Coronary artery (tissue), 2 donors: Measurements from ENCODE around the gene FAM3D.
"Not testable (repeated sequence)": the region's sequence is repeated elsewhere in the genome, so short reads cannot be mapped to it uniquely, and the experiment has no call there.

ENCODE experiments used
- DNase-seq: peaks from one replicate; pipeline ENCODE4 v3.0.0-alpha.2; 2017; ENCODE audit warnings: low spot score
- H3K27ac ChIP-seq, 2 donors: fragments of 200-600 bp; sonication (generic); one replicate each; pipeline ENCODE4 v1.5.1; 2016 to 2019
- H3K4me3 ChIP-seq: fragments of 200-600 bp; sonication (generic); 2 replicates; pipeline ENCODE4 v1.5.1; 2016; ENCODE audit warnings: mild to moderate bottlenecking, moderate library complexity
- TF ChIP-seq, protein P1 (sequence below): fragments of 200-600 bp; sonication (generic); IDR thresholded peaks from one replicate; pipeline ENCODE4 v1.5.1; 2019; ENCODE audit warnings: antibody characterized with exemption

FAM3D gene

GRCh38 chr3:58704745-58705144, 38.2 kb upstream of the FAM3D start:
- no peak overlapping the region for H3K27ac ChIP-seq
- TF ChIP-seq, protein P1, sequence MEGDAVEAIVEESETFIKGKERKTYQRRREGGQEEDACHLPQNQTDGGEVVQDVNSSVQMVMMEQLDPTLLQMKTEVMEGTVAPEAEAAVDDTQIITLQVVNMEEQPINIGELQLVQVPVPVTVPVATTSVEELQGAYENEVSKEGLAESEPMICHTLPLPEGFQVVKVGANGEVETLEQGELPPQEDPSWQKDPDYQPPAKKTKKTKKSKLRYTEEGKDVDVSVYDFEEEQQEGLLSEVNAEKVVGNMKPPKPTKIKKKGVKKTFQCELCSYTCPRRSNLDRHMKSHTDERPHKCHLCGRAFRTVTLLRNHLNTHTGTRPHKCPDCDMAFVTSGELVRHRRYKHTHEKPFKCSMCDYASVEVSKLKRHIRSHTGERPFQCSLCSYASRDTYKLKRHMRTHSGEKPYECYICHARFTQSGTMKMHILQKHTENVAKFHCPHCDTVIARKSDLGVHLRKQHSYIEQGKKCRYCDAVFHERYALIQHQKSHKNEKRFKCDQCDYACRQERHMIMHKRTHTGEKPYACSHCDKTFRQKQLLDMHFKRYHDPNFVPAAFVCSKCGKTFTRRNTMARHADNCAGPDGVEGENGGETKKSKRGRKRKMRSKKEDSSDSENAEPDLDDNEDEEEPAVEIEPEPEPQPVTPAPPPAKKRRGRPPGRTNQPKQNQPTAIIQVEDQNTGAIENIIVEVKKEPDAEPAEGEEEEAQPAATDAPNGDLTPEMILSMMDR, result no peak
- H3K4me3 ChIP-seq, result no peak overlapping the region
- no peak for DNase-seq

GRCh38 chr3:58704304-58704703, 37.7 kb upstream of the FAM3D start:
- DNase-seq, H3K4me3 ChIP-seq, H3K27ac ChIP-seq: not testable (repeated sequence)

DNA sequence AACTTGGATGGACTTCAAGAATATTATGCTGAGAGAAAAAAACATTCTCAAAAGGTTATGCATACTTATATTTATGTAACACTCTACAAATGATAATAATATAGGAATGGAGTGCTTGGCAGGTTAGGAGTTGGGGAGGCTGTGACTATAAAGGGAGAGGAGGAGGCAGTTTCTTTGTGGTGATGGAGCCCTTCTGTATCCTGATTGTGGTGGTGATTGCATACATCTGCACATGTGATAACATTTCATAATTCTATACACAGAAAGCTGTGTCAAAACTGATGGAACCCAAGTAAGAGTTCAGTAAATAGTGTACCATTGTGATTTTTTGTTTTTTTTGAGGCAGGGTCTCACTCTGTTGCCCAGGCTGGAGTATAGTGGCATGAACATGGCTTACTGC, 31.7 kb upstream of the FAM3D start:
- DNase-seq, result no peak
- H3K4me3 ChIP-seq, result no peak overlapping the region
- TF ChIP-seq, protein P1, result no peak
- H3K27ac ChIP-seq, result no peak overlapping the region

DNA sequence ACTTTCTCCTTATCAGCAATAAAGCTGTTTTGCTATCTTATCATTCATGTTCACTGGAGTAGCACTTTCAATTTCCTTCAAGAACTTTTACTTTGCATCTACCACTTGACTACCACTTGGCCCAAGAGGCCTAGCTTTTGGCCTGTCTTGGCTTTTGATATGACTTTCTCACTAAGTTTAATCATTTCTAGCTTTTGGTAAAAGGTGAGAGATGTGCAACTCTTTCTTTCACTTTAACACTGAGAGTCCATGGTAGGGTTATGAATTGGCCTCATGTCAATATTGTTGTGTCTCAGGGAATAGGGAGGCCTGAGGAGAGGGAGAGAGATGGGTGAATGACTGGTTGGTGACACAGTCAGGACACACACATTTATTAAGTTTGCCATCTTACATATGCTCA, 31.0 kb upstream of the FAM3D start:
- TF ChIP-seq, protein P1, result no peak
- Histone ChIP-seq H3K4me3 (no peak overlapping the region), H3K27ac (no peak overlapping the region)
- DNase-seq, result no peak

DNA sequence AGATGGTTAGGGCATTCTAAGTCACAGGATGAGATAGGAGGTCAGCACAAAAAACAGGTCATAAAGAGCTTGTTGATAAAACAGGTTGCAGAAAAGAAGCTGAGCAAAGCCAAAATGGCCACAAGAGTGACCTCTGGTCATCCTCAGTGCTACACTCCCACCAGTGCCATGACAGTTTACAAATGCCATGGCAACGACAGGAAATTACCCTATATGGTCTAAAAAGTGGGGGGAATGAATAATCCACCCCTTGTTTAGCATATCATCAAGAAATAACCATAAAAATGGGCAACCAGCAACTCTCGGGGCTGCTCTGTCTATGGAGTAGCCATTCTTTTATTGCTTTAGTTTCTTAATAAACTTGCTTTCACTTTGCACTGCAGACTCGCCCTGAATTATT, 30.2 kb upstream of the FAM3D start:
- not testable (repeated sequence) for DNase-seq, H3K4me3 ChIP-seq, H3K27ac ChIP-seq

GRCh38 chr3:58696093-58696492, 29.5 kb upstream of the FAM3D start:
- Histone ChIP-seq H3K27ac (no peak overlapping the region), H3K4me3 (no peak overlapping the region)
- TF ChIP-seq, protein P1, result no peak
- DNase-seq, result no peak

GRCh38 chr3:58695284-58695683, 28.7 kb upstream of the FAM3D start:
- not testable (repeated sequence) for DNase-seq, H3K4me3 ChIP-seq, H3K27ac ChIP-seq

DNA sequence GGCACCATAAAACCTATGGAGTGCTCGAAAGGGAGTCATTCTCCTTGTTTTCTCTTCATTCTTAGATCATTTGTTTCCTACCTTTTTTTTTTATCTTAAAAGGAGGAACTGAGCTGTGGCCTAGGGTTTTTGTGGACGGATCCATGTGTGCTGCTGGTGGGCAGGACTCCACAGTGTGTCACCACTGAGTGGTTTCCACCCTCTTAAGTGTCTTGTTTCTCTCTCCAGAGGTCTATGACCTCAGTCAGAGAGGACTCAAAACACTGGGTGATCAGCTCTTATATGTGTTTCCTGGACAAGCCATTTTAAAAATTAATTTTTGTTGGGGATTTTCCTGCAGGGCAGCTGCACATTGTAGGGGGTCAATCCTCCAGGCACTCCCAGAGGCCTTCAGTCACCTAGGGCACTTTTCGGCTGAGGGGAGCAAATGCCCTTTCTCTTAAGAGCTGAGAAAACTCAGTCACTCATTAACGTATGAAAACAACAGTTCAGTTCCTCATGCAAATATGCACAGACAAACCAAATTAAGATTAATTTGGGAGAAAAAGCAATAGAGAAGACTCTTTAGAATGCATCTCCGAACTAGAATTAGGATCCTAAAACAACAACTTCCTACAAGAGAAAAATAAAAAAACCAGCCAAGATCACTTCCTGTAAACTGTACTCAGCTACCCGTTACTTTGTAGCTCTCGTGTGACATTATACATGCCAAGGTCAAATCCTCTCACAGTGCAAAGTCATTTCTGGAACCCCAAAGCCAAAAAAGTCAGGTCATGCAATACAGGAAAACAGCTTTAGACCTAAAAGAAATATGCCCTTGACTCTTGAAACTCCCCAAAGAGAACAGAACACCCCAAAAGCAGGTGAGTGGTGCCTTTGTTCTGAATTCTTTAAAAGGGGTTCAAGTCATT, 27.6 kb upstream of the FAM3D start:
- TF ChIP-seq, protein P1, result no peak
- Histone ChIP-seq H3K4me3 (no peak overlapping the region), H3K27ac (no peak overlapping the region)
- DNase-seq, result no peak
